T-helper 1 cell (primary cell): ENCODE measurements around the gene ZNF611.
"Not testable (repeated sequence)": the region's sequence is repeated elsewhere in the genome, so short reads cannot be mapped to it uniquely, and the experiment has no call there.

ENCODE experiments used
- DNase-seq, 5 donors: peaks; one replicate each; pipeline ENCODE4 v3.0.0-alpha.2; 2012 to 2020

ZNF611 gene

DNA sequence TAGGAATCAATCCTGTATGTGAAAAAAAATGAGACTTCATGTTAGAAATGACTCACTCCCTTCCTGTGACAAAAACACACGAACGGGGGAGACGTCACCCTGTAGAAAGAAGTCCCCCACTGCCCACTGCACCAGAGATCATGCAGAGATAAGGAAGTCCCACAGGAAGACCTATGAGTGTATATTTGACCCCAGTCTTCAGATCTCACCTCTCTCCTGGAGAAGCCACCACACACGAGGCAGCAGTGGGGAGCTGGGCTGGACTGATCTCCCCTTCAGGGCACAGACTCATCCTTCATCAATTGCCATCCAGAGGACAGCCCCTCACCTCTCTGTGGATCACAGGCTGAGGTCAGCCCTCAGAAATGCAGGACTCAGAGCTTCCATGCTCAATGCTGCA lies 18.9 kb downstream of the ZNF611 start:
- peak in 1 of 5 donors; percentile 17 for DNase-seq

DNA sequence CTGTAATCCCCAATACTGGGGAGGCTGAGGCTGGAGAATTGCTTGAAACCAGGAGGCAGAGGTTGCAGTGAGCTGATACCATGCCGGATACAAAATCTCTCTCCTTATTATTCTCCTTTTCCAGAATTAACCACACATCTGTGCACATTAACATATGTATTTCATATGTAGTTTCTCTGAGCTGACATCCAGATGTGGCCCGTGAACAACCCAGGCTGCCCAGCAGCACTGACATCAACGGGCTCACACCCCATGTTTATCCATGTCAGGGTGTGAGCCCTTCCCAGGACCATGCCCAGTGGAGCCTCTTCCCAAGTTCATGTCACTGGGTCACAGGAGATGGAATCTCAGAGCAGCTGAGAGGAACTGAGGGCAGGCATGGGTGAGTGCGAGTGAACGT lies 19.5 kb downstream of the ZNF611 start:
- DNase-seq: not testable (repeated sequence)

DNA sequence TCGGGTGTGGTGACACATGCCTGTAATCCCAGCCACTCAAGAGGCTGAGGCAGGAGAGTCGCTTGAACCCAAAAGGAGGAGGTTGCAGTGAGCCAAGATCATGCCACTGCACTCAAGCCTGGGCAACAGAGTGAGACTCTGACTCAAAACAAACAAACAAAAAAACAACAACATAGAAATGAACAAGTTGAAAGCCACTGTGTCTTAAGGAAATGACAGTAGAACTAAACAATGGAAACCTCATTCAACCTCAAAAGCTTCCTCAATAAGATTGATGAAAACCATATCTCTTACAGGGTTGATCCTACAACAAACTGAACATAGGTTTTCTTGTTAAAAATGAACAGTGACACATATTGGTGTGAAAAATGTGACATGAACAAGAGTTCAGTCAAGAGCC lies 21.8 kb downstream of the ZNF611 start:
- not testable (repeated sequence) for DNase-seq

DNA sequence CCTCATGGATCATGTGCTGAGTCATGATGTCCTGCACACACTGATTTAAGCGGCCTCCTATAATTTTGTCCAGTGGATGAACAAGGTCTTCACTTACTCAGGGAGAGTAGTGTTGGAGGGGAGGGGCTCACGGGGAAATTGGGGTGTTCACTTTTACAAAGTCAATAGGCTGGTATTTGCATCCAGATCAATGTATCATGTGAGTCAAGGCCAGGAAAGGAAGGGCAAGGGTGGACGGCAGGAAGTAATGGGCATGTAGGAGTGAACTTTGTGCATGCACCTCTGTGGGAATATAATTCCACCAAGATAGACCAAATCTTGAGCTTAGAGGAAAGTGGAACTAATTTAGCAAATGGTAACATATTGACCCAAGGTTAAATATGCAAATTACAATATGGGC lies 23.2 kb downstream of the ZNF611 start:
- DNase-seq: not testable (repeated sequence)

DNA sequence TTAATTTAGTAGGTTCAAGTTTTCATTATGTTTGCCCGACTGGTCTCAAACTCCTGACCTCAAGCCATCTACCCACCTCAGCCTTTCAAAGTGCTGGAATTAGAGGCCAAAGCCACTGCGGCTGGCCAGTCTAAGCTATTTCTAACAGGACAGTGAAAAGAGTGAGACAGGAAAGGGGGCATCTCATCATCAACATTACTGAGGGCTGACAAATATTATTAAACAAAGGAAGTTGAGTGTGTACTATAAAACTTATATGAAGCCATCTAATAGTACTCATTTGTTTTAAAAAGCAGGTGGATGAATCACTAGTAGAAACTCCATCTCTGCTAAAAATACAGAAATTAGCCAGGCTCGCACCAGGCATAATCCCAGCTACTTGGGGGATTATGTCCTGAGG lies 24.3 kb downstream of the ZNF611 start:
- DNase-seq: no peak

DNA sequence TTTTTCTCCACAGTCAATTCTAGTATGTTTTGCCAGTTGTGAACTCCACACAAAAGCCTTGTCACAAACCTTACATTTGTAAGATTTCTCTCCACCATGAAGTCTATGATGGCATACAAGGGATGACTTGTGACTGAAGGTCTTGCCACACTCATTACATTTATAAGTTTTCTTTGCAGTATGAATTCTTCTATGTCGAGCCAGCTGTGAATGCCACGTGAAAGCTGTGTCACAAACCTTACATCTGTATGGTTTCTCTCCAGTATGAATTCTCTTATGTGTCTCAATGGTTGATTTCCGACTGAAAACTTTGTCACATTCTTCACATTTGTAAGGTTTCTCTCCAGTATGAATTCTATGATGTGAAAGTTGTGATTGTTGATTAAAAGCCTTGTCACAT lies 29.2 kb downstream of the ZNF611 start:
- not testable (repeated sequence) for DNase-seq

DNA sequence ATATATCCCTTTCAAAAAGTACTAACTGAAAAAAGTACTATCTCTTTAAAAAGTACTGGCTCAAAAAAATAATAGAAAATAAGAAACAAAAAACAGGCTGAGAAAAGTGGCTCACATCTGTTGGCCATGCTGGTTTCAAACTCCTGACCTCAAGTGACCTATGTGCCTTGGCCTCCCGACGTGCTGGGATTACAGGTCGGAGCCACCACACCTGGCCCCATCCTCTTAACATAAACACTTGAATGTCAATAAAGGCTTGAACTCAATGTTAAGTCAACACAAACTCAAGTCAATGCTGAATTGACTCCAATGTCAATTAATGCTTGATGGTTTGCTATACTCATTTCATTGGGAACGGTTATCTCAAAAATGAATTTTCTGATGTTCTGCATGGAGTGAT lies 30.9 kb downstream of the ZNF611 start:
- no peak for DNase-seq

DNA sequence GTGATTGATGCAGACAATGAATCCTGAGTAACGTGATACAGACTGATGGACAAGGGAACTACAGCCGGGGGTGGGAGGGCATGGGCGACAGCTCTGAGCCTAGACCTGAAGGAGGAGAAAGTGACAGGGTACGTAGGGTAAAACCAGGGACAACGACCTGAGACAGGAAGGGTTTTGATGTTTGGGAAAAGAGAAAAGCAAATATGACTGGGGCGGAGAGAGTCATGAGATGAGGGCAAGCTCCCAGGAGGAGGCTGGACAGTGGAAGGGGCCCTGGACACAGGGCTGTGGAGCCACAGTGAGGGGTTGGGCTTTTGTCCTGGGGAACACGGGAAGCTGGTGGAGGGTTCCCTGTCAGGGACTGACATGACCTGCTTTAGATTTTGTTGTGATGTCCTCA lies 34.2 kb downstream of the ZNF611 start:
- DNase-seq: no peak

DNA sequence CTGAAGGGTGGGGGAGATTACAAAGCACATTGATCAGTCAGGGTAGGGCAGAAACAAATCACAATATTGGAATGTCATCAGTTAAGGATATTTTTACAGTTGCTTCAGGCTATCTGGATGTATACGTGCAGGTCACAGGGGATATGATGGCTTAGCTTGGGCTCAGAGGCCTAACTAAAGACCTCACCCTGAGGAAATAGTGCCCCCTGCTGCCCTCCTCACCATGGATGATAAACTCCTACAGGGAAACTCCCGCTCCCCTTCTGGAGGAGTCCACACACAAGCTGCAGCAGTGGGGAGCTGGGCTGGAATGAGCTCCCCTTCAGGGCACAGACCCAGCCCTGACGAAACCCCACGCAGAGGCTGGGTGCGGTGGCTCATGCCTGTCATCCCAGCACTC lies 35.3 kb downstream of the ZNF611 start:
- DNase-seq: not testable (repeated sequence)

DNA sequence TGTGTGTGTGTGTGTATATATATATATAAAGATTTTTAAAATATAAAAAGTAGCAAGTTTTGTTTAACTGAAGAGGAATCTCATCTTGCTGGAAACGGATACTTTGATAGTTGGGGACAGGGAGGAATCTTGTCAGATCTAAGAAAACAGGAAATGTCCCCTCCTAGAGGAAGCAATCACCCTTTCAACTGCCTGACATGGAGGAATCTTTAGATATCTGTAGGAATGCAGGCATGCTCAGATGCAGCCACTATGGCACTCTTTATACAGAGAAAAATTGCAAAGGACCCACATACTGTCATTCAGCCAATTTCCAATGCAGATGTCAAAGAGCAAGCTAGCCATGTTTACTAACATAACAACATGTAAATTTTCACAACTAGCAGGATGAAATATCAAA lies 38.8 kb downstream of the ZNF611 start:
- no peak for DNase-seq

DNA sequence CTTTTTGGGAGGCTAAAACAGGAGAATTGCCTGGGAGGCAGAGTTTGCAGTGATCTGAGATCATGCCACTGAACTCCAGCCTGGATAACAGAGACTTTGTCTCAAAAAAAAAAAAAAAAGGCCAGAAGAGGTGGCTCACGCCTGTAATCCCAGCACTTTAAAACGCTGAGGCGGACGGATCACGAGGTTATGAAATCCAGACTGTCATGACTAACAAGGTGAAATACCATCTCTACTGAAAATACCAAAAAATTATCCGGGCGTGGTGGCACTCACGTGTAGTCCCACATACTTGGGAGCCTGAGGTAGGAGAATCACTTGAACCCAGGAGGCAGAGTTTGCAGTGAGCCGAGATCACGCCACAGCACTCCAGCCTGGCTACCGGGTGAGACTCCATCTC lies 39.9 kb downstream of the ZNF611 start:
- DNase-seq: no peak

DNA sequence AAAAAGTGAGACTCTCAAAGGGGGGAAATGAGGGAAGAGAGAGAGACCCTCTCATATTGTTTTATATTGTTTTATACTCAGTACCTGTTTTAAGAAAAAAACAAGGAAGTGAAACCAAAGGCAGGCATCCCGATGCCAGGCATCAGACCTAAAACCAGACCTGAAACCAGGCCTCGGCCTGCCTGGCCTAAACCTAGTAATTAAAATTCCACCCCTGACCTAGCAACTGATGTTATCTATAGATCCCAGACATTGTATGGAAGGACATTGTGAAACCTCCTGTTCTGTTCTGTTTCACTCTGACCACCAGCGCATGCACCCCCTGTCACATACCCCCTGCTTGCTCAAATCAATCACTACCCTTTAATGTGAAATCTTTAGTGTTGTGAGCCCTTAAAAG lies 40.6 kb downstream of the ZNF611 start:
- not testable (repeated sequence) for DNase-seq

DNA sequence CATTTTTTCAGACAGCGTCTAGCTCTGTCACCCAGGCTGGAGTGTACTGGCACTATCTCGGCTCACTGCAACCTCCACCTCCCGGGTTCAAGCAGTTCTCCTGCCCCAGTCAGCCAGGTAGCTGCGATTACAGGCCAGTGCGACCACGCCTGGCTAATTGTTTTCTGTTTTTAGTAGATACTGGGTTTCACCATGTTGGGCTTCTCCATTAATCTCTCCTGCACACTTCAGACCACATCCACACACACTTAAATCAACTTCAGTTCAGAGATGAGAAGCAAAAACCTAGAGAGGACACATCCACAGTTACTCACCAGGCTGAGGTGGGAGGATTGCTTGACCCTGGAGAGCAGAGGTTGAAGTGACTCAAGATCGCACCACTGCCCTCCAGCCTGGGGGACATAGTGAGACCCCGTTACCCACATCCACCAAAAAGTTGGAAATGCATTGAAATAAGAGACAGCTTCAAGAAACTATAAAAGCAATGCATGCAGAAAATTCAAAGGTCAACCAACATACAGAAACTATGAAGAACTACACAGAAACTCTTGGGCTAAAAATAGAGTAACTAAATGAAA lies 42.3 kb downstream of the ZNF611 start:
- no peak for DNase-seq

DNA sequence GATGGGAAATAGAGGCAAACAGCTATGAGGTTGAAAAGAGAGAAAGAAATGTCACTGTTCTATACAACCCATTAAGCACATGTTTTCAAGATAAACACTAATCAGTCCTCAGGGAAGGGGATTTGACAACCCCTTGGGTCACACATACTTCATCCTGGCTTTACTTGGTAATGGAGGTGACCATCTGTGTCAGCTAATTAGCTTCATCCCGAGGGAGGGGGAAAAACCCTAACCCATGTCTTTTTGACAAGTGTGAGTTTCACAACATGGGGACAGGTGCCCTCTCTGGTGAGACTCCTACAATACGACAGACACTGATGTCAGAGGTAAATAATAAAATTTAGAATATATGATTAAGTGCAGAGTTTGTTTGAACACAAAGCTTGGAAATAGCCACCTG lies 43.1 kb downstream of the ZNF611 start:
- DNase-seq: no peak

DNA sequence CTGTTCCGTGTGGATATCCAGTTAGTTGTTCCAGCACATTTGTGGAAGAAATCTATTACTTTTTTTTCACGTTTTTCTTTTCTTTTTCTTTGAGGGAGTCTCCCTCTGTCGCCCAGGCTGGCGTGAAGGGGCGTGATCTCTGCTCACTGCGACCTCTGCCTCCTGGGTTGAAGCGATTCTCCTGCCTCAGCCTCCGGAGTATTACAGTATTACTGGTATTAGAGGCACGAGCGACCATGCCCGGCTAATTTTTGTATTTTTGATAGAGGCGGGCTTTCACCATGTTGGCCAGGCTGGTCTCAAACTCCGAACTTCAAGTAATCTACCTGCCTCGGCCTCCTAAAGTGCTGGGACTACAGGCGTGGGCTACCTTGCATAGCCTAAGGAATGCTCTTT lies 43.6 kb downstream of the ZNF611 start:
- no peak for DNase-seq

DNA sequence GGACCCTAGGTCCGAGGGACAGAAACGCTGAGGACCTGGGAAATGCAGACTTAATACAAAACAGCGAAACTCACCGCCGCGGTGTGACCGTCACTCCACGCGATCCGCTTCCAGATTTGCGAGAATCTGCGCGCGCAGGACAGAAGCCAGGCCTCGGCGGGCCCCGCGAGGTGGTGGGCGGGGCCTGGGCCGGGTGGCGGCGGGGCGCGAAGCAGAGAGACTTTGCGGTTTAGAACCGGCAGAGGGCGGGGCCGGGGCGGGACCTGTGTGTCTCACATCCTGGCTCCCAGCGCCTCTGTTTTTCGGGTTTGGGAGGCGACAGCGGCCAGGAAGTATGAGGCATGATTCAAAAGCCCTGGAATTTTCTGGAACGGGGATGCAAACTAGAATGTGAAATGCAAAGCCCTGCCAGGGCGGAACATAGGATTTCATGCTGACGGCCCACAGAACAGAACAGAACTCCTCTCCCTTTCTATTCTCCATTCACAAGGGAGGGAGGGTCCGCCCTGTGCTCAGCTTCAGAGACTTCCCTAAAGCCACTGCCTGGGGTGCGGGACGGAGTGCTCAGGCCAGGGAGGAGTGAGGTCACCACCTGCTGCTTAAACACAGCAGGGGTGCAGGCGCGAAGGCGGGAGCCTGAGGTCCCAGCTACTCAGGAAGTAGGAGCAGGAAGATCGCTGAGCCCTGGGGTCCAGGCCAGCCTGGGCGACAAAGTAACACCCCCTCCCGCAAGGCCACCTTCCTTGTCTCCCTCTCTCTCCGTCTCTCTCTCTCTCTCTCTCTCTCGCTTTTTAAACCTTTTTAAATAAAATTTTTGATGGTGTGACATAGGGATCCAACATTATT lies 44.3 kb downstream of the ZNF611 start:
- peak; percentile 87 to 92 (median 88) for DNase-seq

DNA sequence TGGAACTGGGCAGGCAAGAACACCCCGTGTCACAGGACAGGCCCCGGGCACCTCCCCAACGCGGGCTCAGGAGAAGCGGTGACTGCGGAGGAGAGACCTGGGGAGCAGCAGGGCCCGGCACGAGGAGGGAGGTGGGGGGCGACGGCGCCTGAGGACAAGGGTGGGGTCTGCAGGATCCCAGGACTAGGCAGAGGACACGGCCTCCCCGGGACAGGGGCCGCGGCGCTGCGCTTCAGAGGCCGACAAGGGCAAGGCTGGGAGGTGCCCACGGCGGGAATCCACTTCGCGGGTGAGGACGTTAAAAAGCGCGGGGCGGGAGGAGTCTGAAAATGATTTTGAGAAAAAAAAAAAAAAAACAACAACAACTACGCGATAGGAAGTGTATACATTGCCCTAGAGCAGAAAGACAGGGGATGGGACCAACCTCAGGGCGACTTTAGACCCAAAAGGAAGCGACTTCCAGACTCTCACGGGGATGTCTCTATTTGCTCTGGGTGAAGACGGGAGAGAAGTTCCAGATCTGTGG lies 44.9 kb downstream of the ZNF611 start:
- DNase-seq: peak in 3 of 5 donors; percentile 6 to 23 (median 19)

DNA sequence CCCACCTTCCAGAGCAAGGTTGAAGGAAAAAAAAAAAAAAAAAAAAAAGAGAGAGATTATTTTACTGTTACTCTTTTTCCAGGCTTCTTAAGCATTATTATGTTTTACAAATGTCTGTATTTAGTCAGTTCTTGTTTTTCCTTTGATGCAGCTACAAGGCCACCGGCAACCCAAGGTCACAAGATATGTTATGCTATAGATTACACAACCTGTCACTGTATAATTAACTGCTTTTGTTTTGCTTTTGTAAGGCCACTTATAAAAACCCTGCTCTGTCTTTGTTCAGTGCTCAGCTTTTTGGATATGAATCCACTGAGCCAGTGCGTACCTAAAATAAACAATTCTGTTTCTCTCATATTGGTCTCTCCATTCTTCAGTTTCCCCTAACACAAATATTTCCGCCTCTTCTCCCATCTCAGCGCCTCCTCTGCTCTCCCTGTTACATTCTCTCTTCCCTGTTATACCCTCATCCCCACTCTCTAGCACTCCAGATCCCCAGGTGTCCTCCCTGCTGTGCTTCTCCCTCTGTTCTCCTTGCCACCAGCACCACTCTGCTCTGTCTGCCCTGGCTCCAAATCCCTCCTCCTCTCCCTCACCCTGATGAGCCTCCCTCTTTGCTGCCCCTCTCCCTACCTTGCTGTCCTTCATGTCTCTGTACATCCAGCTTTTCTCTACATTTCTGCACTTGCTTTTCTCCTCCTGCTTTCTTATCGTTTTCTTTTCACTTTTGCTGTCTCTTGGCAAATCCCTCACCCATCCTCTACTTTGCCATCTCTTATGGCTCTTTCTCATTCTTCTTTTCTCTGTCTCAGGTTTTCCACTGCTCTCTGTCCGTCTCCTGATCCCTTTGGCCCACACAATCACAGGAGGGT lies 45.7 kb downstream of the ZNF611 start:
- DNase-seq: not testable (repeated sequence)

DNA sequence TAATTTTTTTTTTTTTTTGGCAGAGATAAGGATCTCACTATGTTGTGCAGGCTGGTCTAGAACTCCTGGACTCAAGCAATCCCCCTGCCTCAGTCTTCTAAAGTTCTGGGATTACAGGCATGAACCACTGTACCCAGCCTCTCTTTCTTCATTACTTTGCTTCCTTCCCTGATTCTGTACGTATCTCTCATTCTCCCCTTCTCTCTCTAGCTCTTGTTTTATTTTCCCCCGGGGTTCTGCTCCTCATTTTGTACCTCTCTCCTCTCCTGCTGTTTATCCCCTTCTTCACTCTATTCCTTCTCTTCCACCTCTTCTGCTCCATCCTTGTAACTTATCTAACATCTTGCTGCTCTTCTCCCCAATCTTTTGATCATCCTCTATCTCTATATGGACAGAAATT lies 46.5 kb downstream of the ZNF611 start:
- no peak for DNase-seq

DNA sequence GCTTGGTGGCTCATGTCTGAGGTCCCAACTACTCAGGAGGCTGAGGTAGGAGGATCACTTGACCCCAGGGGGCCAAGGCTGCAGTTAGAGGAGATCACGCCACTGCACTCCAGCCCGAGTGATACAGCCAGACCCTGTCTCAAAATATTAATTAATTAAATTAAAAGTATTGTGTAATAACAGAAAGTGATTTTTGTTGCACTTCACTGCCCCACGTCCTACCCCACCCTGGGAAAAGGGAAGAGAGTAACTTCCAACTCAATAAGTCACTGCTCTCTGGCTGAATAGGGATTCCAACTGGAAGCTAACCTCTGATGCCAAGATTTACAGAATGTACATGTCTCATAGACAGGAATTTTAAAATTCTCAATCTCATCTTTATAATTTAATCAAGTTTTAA lies 47.2 kb downstream of the ZNF611 start:
- DNase-seq: no peak

DNA sequence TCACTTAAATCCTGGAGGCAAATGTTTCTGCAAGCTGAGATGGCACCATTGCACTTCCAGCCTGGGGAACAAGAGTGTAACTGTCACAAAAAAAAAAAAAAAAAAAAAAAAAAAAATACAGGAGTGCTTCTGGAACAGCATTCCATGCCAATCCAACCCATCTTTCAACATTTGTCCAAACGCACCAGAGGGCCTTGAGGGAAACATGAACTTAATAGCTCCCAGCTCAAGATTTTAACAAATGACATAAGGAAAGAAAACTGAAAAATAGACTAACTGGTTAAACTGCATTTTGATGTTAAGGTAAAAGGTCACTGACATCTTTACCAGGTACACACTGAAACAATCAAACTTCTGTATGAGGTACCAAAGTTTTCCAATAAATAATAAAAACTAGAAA lies 49.0 kb downstream of the ZNF611 start:
- no peak for DNase-seq

DNA sequence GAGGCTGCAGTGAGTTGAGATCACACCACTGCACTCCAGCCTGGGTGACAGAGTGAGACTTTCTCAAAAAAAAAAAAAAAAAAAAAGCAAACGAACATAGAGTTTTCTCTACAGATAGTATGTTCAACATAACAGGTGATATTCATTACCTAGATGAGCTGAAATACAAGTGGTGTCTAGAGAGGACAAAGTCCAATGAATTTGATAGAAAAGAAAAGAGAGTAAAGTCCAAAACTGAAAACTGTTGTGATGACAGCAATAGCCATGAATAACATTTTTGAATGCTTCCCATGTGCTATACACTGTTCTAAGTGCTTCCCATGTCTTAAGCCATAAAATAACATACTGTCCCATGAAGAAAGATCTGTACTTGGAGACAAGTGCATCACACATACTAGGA lies 53.6 kb downstream of the ZNF611 start:
- not testable (repeated sequence) for DNase-seq

DNA sequence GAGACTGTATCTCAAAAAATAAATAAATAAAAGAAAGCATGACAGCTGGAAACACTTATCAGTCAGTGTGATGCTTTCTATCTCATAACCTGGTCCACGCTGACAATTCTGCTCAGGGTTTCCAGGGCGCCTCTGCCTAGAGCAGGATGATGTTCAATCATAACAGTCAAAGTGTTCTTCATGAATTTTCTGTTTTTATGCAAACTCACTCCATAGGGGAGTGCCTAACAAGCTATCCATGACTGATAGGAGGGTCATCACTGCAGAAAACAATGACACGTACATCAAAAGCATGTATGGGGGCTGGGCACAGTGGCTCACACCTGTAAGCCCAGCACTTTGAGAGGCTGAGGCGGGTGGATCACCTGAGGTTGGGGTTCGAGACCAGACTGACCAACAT lies 55.2 kb downstream of the ZNF611 start:
- DNase-seq: no peak
